ENCODE data around the gene CD40.

GRCh38 chr20:46169245-46170171 is 51.4 kb downstream of the CD40 start:
- TF ChIP-seq CTCF (IDR thresholded peaks at IDR 0.05) (no peak), POLR2A (IDR thresholded peaks at IDR 0.05) (no peak), POLR2AphosphoS5 (IDR thresholded peaks at IDR 0.05) (no peak)

Measured in breast epithelium (tissue), 3 donors.